Measurements from ENCODE around the gene CARD18. TPM values are rescaled to one million over a fixed set of nuclear protein-coding genes. Genes with fewer than 3 reads are reported as not detected.

The CARD18 gene
- total RNA-seq, 1 experiment from 2014 or later, result not detected

DNA sequence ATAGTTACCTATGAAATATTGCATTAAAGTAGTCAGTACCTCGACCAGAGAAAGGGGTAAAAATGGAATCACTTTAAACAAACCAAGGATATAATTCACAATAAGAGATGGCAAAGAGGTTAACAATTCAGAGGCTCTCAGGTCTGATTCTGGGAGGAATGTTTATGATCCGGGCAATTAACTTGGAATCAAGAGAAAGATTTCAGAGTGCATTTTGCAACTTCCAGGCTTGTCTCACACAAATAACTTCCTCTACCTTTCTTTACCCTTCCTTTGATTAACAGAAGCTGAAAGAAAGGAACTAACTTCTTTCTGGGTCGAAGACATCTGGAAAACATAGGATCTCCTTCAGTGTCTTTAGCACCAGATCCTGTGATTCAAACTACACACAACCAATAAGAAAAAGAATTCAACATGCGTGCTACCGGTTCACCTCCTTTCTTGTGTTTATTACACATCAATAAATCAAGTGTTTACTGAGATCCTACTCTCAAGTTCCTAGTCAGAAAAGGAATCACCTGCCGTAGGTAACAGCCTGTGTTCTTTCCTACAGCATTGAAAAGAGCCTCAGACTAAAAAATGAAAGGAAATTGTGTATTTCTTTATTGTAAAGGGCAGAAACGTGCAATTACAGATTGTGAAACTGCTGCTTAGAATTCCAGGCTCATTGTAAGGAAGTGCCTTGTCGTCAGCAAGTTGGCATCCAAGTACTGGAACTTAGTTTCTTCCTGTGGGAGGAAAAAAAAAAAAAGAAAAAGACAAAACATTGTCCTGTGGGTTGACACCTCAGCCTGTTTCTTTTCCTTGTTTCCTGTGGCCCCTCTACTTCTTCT lies 29.5 kb downstream of the CARD18 start (continued):
- TF ChIP-seq ZNF121 (CRISPR knock-in tag; IDR thresholded peaks at IDR 0.05), result no peak
- TF ChIP-seq, protein P1, sequence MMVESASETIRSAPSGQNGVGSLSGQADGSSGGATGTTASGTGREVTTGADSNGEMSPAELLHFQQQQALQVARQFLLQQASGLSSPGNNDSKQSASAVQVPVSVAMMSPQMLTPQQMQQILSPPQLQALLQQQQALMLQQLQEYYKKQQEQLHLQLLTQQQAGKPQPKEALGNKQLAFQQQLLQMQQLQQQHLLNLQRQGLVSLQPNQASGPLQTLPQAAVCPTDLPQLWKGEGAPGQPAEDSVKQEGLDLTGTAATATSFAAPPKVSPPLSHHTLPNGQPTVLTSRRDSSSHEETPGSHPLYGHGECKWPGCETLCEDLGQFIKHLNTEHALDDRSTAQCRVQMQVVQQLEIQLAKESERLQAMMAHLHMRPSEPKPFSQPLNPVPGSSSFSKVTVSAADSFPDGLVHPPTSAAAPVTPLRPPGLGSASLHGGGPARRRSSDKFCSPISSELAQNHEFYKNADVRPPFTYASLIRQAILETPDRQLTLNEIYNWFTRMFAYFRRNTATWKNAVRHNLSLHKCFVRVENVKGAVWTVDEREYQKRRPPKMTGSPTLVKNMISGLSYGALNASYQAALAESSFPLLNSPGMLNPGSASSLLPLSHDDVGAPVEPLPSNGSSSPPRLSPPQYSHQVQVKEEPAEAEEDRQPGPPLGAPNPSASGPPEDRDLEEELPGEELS (CRISPR knock-in tag; IDR thresholded peaks at IDR 0.05), result no peak
- TF ChIP-seq ZNF317 (CRISPR knock-in tag; IDR thresholded peaks at IDR 0.05; ENCODE audit: borderline replicate concordance, low read depth), result no peak
- TF ChIP-seq SP1 (CRISPR knock-in tag; conservative IDR thresholded peaks at IDR 0.05), result no peak
- TF ChIP-seq CBFB (CRISPR knock-in tag; IDR thresholded peaks at IDR 0.05; ENCODE audit: low read depth), result no peak
- no peak for TF ChIP-seq ZNF263 (CRISPR knock-in tag; IDR thresholded peaks at IDR 0.05; ENCODE audit: low read depth)
- TF ChIP-seq NFE2L1 (CRISPR knock-in tag; IDR thresholded peaks at IDR 0.05), result no peak
- TF ChIP-seq ZNF416 (CRISPR knock-in tag; IDR thresholded peaks at IDR 0.05), result no peak

DNA sequence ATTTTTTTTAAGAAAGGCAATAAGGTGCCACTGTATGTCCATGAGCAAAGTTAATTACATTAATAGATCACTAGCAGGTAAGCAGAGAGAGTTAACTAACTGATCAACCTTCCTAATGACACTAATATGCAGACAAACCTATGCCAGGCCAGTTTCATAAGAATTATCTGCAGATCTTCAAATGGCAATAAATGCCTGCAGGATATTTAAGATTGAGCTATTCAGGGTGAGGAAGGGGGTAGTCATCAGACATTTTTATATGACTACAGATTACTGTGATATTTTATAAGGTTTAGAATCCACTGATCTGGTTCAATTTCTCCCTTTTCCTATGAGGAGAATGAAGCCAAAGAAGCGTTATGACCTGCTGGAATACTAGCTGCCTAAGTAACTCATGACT lies 30.2 kb downstream of the CARD18 start:
- Mint-ChIP-seq H3K27ac (no peak overlapping the region), H3K4me3 (no peak overlapping the region)
- no peak for TF ChIP-seq FOXJ3 (CRISPR knock-in tag; IDR thresholded peaks at IDR 0.05; ENCODE audit: borderline replicate concordance)
- TF ChIP-seq CTCF (IDR thresholded peaks at IDR 0.05), result no peak
- TF ChIP-seq, protein P2, sequence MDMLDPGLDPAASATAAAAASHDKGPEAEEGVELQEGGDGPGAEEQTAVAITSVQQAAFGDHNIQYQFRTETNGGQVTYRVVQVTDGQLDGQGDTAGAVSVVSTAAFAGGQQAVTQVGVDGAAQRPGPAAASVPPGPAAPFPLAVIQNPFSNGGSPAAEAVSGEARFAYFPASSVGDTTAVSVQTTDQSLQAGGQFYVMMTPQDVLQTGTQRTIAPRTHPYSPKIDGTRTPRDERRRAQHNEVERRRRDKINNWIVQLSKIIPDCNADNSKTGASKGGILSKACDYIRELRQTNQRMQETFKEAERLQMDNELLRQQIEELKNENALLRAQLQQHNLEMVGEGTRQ (CRISPR knock-in tag; IDR thresholded peaks at IDR 0.05), result no peak
- no peak for TF ChIP-seq RORB (CRISPR knock-in tag; IDR thresholded peaks at IDR 0.05)
- no peak for TF ChIP-seq NR2C2 (CRISPR knock-in tag; IDR thresholded peaks at IDR 0.05)
- no peak for TF ChIP-seq TCF7 (CRISPR knock-in tag; IDR thresholded peaks at IDR 0.05; ENCODE audit: low read depth)
- TF ChIP-seq ZNF671 (CRISPR knock-in tag; IDR thresholded peaks at IDR 0.05), result no peak
- TF ChIP-seq TEAD4 (CRISPR knock-in tag; IDR thresholded peaks at IDR 0.05), result no peak
- TF ChIP-seq, protein P3, sequence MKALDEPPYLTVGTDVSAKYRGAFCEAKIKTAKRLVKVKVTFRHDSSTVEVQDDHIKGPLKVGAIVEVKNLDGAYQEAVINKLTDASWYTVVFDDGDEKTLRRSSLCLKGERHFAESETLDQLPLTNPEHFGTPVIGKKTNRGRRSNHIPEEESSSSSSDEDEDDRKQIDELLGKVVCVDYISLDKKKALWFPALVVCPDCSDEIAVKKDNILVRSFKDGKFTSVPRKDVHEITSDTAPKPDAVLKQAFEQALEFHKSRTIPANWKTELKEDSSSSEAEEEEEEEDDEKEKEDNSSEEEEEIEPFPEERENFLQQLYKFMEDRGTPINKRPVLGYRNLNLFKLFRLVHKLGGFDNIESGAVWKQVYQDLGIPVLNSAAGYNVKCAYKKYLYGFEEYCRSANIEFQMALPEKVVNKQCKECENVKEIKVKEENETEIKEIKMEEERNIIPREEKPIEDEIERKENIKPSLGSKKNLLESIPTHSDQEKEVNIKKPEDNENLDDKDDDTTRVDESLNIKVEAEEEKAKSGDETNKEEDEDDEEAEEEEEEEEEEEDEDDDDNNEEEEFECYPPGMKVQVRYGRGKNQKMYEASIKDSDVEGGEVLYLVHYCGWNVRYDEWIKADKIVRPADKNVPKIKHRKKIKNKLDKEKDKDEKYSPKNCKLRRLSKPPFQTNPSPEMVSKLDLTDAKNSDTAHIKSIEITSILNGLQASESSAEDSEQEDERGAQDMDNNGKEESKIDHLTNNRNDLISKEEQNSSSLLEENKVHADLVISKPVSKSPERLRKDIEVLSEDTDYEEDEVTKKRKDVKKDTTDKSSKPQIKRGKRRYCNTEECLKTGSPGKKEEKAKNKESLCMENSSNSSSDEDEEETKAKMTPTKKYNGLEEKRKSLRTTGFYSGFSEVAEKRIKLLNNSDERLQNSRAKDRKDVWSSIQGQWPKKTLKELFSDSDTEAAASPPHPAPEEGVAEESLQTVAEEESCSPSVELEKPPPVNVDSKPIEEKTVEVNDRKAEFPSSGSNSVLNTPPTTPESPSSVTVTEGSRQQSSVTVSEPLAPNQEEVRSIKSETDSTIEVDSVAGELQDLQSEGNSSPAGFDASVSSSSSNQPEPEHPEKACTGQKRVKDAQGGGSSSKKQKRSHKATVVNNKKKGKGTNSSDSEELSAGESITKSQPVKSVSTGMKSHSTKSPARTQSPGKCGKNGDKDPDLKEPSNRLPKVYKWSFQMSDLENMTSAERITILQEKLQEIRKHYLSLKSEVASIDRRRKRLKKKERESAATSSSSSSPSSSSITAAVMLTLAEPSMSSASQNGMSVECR (CRISPR knock-in tag; IDR thresholded peaks at IDR 0.05; ENCODE audit: borderline replicate concordance), result no peak
- TF ChIP-seq, protein P4, sequence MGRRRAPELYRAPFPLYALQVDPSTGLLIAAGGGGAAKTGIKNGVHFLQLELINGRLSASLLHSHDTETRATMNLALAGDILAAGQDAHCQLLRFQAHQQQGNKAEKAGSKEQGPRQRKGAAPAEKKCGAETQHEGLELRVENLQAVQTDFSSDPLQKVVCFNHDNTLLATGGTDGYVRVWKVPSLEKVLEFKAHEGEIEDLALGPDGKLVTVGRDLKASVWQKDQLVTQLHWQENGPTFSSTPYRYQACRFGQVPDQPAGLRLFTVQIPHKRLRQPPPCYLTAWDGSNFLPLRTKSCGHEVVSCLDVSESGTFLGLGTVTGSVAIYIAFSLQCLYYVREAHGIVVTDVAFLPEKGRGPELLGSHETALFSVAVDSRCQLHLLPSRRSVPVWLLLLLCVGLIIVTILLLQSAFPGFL (CRISPR knock-in tag; IDR thresholded peaks at IDR 0.05; ENCODE audit: borderline replicate concordance), result no peak
- no peak for TF ChIP-seq ETV6 (CRISPR knock-in tag; IDR thresholded peaks at IDR 0.05)
- no peak for TF ChIP-seq CREM (CRISPR knock-in tag; IDR thresholded peaks at IDR 0.05)
- TF ChIP-seq NR3C1 (CRISPR knock-in tag; conservative IDR thresholded peaks at IDR 0.05; ENCODE audit: low read depth), result no peak
- no peak for TF ChIP-seq OVOL2 (CRISPR knock-in tag; IDR thresholded peaks at IDR 0.05; ENCODE audit: borderline replicate concordance)
- TF ChIP-seq, protein P5, sequence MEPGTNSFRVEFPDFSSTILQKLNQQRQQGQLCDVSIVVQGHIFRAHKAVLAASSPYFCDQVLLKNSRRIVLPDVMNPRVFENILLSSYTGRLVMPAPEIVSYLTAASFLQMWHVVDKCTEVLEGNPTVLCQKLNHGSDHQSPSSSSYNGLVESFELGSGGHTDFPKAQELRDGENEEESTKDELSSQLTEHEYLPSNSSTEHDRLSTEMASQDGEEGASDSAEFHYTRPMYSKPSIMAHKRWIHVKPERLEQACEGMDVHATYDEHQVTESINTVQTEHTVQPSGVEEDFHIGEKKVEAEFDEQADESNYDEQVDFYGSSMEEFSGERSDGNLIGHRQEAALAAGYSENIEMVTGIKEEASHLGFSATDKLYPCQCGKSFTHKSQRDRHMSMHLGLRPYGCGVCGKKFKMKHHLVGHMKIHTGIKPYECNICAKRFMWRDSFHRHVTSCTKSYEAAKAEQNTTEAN (CRISPR knock-in tag; IDR thresholded peaks at IDR 0.05), result no peak
- TF ChIP-seq RELA (CRISPR knock-in tag; IDR thresholded peaks at IDR 0.05; ENCODE audit: borderline replicate concordance), result no peak

More for the DNA sequence above, 30.2 kb downstream of the CARD18 start:
- H3K36me3 Mint-ChIP-seq, result peaks cover 25% of the 10 kb centered on the region
- DNase-seq (ENCODE audit: low spot score) (no peak), ATAC-seq (no peak)
- H3K4me1 Mint-ChIP-seq, result peaks cover 30% of the 10 kb centered on the region
- POLR2A ChIA-PET, result no interaction called here
- H3K9me3 Mint-ChIP-seq, result peaks cover 41% of the 10 kb centered on the region
- H3K27me3 Mint-ChIP-seq (ENCODE audit: low read depth), result no peaks in the 10 kb centered on the region
- CTCF ChIA-PET, result no interaction called here

All from WTC11 (cell line).